ENCODE measurements around the gene FAM124B. TPM values are rescaled to one million over a fixed set of nuclear protein-coding genes. Genes with fewer than 3 reads are reported as not detected.

The FAM124B gene
- total and polyA plus RNA-seq, 2 donors (not counting 1 experiment from before 2014, with no cell fraction given), result not detected

DNA sequence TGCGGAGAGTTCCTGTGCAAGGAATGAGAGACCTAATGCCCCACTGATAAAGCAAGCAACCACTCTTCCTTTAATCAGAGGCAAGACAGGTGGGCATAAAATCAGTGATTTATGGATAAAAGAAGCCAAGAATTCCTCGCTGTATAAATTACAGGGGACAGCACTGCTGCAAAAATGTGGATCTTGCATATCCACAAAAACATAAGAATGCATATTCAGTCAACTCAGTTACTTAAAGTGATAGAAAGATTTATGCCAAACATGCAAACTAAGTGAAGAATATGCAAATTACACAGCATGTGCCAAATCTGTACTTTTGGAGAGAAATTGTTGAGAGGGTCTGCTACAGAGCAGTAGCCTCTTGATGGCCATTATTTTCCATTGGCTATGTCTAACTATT is 67.2 kb downstream of the FAM124B start:
- Histone ChIP-seq H3K79me2 (ENCODE audit: control insufficient read depth, insufficient read depth, low read length) (no peaks in the 10 kb centered on the region), H3K4me1 (ENCODE audit: control insufficient read depth, extremely low read depth, insufficient read depth, low read length) (no peaks in the 10 kb centered on the region), H2AFZ (ENCODE audit: low read length) (no peak overlapping the region), H3K9me3 (ENCODE audit: control insufficient read depth, insufficient read depth, low read depth, low read length) (no peaks in the 10 kb centered on the region), H4K20me1 (ENCODE audit: control insufficient read depth, extremely low read depth, insufficient read depth, low read length) (no peaks in the 10 kb centered on the region), H3K27ac (ENCODE audit: insufficient read depth, low read length) (no peak overlapping the region), H3K4me2 (ENCODE audit: extremely low read depth, insufficient read depth, low read length) (no peak overlapping the region), H3K4me3 (replicated peaks in 1 of 4; ENCODE audit: control extremely low read depth in 1 of 4, insufficient read depth in 1 of 4, low read depth in 3 of 4, low read length in 4 of 4) (no peak overlapping the region), H3K9ac (ENCODE audit: insufficient read depth, low read length) (no peak overlapping the region), H3K27me3 (ENCODE audit: control insufficient read depth, insufficient read depth, low read length) (no peaks in the 10 kb centered on the region), H3K36me3 (ENCODE audit: control insufficient read depth, insufficient read depth, low read length) (no peaks in the 10 kb centered on the region)
- no peak for TF ChIP-seq EZH2 (IDR thresholded peaks at IDR 0.05; ENCODE audit: low read length, missing control alignments)
- TF ChIP-seq, protein P1, sequence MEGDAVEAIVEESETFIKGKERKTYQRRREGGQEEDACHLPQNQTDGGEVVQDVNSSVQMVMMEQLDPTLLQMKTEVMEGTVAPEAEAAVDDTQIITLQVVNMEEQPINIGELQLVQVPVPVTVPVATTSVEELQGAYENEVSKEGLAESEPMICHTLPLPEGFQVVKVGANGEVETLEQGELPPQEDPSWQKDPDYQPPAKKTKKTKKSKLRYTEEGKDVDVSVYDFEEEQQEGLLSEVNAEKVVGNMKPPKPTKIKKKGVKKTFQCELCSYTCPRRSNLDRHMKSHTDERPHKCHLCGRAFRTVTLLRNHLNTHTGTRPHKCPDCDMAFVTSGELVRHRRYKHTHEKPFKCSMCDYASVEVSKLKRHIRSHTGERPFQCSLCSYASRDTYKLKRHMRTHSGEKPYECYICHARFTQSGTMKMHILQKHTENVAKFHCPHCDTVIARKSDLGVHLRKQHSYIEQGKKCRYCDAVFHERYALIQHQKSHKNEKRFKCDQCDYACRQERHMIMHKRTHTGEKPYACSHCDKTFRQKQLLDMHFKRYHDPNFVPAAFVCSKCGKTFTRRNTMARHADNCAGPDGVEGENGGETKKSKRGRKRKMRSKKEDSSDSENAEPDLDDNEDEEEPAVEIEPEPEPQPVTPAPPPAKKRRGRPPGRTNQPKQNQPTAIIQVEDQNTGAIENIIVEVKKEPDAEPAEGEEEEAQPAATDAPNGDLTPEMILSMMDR (conservative IDR thresholded peaks at IDR 0.05 in 1 of 2, IDR thresholded peaks at IDR 0.05 in 1 of 2; ENCODE audit: low read depth in 1 of 2, low read length in 2 of 2), result no peak
- no peak for DNase-seq (ENCODE audit: low read depth in 2 of 2)

DNA sequence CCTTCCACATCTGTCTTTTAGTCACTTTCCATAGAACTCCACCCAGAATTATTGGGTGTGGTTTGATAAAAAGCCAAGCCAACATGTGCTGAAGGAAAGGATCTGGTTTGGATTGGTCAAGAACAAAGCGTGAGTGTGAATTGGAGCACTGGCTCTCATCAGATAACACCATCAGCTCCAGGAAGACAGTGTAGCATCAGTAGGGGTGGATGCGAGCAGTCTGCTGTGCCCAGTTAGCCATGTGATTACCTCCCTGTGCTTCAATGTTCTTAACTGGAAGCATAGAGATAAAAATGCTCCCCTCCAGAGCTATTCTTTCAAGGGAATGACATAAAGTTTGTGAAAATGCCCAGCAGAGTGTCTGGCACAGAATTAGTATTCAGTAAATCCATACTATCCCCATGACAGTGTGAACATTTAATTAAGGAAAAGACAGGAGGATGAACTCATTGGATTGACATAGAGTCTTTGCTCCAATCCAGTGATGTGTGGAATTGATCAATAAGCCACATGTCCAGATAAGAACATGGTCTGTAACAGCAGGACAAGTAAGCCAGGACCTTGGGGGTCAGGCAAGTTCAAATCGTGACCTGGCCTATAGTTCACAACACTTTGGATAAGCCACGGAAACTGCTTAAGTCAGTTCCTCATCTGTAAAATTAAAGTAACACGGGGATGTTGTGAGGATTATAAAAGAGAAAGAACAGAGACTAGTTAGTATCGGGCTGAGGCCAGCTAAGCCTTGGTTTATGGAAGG is 68.0 kb downstream of the FAM124B start:
- H3K9ac ChIP-seq (ENCODE audit: insufficient read depth, low read length), result no peak overlapping the region
- no peaks in the 10 kb centered on the region for H3K9me3 ChIP-seq (ENCODE audit: control insufficient read depth, insufficient read depth, low read depth, low read length)
- H2AFZ ChIP-seq (ENCODE audit: low read length), result no peak overlapping the region
- H3K4me1 ChIP-seq (ENCODE audit: control insufficient read depth, extremely low read depth, insufficient read depth, low read length), result no peaks in the 10 kb centered on the region
- H4K20me1 ChIP-seq (ENCODE audit: control insufficient read depth, extremely low read depth, insufficient read depth, low read length), result no peaks in the 10 kb centered on the region
- no peaks in the 10 kb centered on the region for H3K27me3 ChIP-seq (ENCODE audit: control insufficient read depth, insufficient read depth, low read length)
- no peaks in the 10 kb centered on the region for H3K36me3 ChIP-seq (ENCODE audit: control insufficient read depth, insufficient read depth, low read length)
- H3K4me3 ChIP-seq (replicated peaks in 1 of 4; ENCODE audit: control extremely low read depth in 1 of 4, insufficient read depth in 1 of 4, low read depth in 3 of 4, low read length in 4 of 4), result no peak overlapping the region
- TF ChIP-seq EZH2 (IDR thresholded peaks at IDR 0.05; ENCODE audit: low read length, missing control alignments), result no peak
- TF ChIP-seq, protein P1 (conservative IDR thresholded peaks at IDR 0.05 in 1 of 2, IDR thresholded peaks at IDR 0.05 in 1 of 2; ENCODE audit: low read depth in 1 of 2, low read length in 2 of 2), result no peak
- no peaks in the 10 kb centered on the region for H3K79me2 ChIP-seq (ENCODE audit: control insufficient read depth, insufficient read depth, low read length)
- H3K4me2 ChIP-seq (ENCODE audit: extremely low read depth, insufficient read depth, low read length), result no peak overlapping the region
- DNase-seq (ENCODE audit: low read depth in 2 of 2), result peak in 1 of 2 donors; percentile 33
- no peak overlapping the region for H3K27ac ChIP-seq (ENCODE audit: insufficient read depth, low read length)

DNA sequence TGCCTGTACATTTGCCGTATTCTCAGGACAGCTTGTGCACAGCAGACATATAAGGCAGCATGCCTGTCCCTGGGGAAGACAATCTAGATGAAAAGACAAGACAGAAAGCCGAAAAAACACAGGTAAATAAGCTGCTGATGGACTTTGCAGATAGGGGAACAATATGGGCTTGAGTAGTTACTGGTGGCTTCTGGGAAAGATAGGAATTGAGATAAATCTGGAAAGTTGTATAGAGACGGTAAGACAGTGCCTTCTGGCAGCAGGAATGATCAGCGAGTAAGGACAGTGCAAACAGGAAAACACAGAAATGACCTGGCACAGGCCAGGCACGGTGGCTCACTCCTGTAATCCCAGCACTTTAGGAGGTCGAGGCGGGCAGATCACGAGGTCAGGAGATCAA is 70.2 kb downstream of the FAM124B start:
- no peaks in the 10 kb centered on the region for H3K4me1 ChIP-seq (ENCODE audit: control insufficient read depth, extremely low read depth, insufficient read depth, low read length)
- H3K36me3 ChIP-seq (ENCODE audit: control insufficient read depth, insufficient read depth, low read length), result no peaks in the 10 kb centered on the region
- no peaks in the 10 kb centered on the region for H3K9me3 ChIP-seq (ENCODE audit: control insufficient read depth, insufficient read depth, low read depth, low read length)
- no peaks in the 10 kb centered on the region for H3K27me3 ChIP-seq (ENCODE audit: control insufficient read depth, insufficient read depth, low read length)
- H4K20me1 ChIP-seq (ENCODE audit: control insufficient read depth, extremely low read depth, insufficient read depth, low read length), result no peaks in the 10 kb centered on the region
- no peak for TF ChIP-seq EZH2 (IDR thresholded peaks at IDR 0.05; ENCODE audit: low read length, missing control alignments)
- TF ChIP-seq, protein P1 (conservative IDR thresholded peaks at IDR 0.05 in 1 of 2, IDR thresholded peaks at IDR 0.05 in 1 of 2; ENCODE audit: low read depth in 1 of 2, low read length in 2 of 2), result no peak
- DNase-seq (ENCODE audit: low read depth in 2 of 2), result no peak
- H2AFZ ChIP-seq (ENCODE audit: low read length), result no peak overlapping the region
- H3K9ac ChIP-seq (ENCODE audit: insufficient read depth, low read length), result no peak overlapping the region
- H3K4me3 ChIP-seq (replicated peaks in 1 of 4; ENCODE audit: control extremely low read depth in 1 of 4, insufficient read depth in 1 of 4, low read depth in 3 of 4, low read length in 4 of 4), result no peak overlapping the region
- no peak overlapping the region for H3K27ac ChIP-seq (ENCODE audit: insufficient read depth, low read length)
- no peaks in the 10 kb centered on the region for H3K79me2 ChIP-seq (ENCODE audit: control insufficient read depth, insufficient read depth, low read length)
- H3K4me2 ChIP-seq (ENCODE audit: extremely low read depth, insufficient read depth, low read length), result no peak overlapping the region

Measured in fibroblast of lung (primary cell).